ENCODE results near the gene SFMBT2.

Gene SFMBT2

GRCh38 chr10:7265396-7266123 lies 145.3 kb downstream of the SFMBT2 start:
- TF ChIP-seq CTCF (conservative IDR thresholded peaks at IDR 0.05; ENCODE audit: control insufficient read depth, insufficient read depth, low read depth, low read length), result no peak
- DNase-seq (ENCODE audit: low read depth), result peak; percentile 51
- no peak overlapping the region for H3K4me3 ChIP-seq (ENCODE audit: control insufficient read depth, low read depth, low read length)

- TF ChIP-seq CTCF (conservative IDR thresholded peaks at IDR 0.05; ENCODE audit: control insufficient read depth, insufficient read depth, low read depth, low read length), result no peak
- H3K4me3 ChIP-seq (ENCODE audit: control insufficient read depth, low read depth, low read length), result no peak overlapping the region
- DNase-seq (ENCODE audit: low read depth), result peak; percentile 38
Measured at GRCh38 chr10:7264313-7264756, 146.5 kb downstream of the SFMBT2 start.

GRCh38 chr10:7263616-7264015 lies 147.2 kb downstream of the SFMBT2 start:
- no peak overlapping the region for H3K4me3 ChIP-seq (ENCODE audit: control insufficient read depth, low read depth, low read length)
- no peak for TF ChIP-seq CTCF (conservative IDR thresholded peaks at IDR 0.05; ENCODE audit: control insufficient read depth, insufficient read depth, low read depth, low read length)
- no peak for DNase-seq (ENCODE audit: low read depth)

GRCh38 chr10:7261351-7261750 lies 149.5 kb downstream of the SFMBT2 start:
- TF ChIP-seq CTCF (conservative IDR thresholded peaks at IDR 0.05; ENCODE audit: control insufficient read depth, insufficient read depth, low read depth, low read length), result no peak
- DNase-seq (ENCODE audit: low read depth), result peak; percentile 92
- H3K4me3 ChIP-seq (ENCODE audit: control insufficient read depth, low read depth, low read length), result no peak overlapping the region

GRCh38 chr10:7260912-7261311 lies 149.9 kb downstream of the SFMBT2 start:
- H3K4me3 ChIP-seq (ENCODE audit: control insufficient read depth, low read depth, low read length), result no peak overlapping the region
- TF ChIP-seq CTCF (conservative IDR thresholded peaks at IDR 0.05; ENCODE audit: control insufficient read depth, insufficient read depth, low read depth, low read length), result no peak
- DNase-seq (ENCODE audit: low read depth), result no peak

- H3K4me3 ChIP-seq (ENCODE audit: control insufficient read depth, low read depth, low read length), result no peak overlapping the region
- DNase-seq (ENCODE audit: low read depth), result peak; percentile 99
- peak; percentile 70 for TF ChIP-seq CTCF (conservative IDR thresholded peaks at IDR 0.05; ENCODE audit: control insufficient read depth, insufficient read depth, low read depth, low read length)
Measured at GRCh38 chr10:7260412-7260900, 150.4 kb downstream of the SFMBT2 start.

Data from fibroblast of mammary gland (primary cell).